HCT116 (cell line): ENCODE measurements around the gene CAPN5. TPM values are rescaled to one million over a fixed set of nuclear protein-coding genes. Genes with fewer than 3 reads are reported as not detected.

Experiments
- ATAC-seq: fragments of 200-7000 bp; cut with Tn5 transposase; 2 replicates; pipeline ENCODE4 v1.9.1; 2020; ENCODE audit warnings: mild to moderate bottlenecking, moderate library complexity
- BruUV-seq: library from RNA; stranded (reverse); fragments of 400-500 nt; replicated peaks from 2 replicates; lab custom pipeline; 2021; lab: Mats Ljungman, UMichigan
- CTCF ChIA-PET: fragments of 300-600 bp; sonication (Branson Sonifier 250); formaldehyde crosslinking; loops from one replicate; lab custom pipeline; 2021; ENCODE audit warnings: antibody characterized with exemption; lab: Charles Lee
- POLR2A ChIA-PET: fragments of 300-600, 350-600 bp; sonication (Branson Sonifier 250); formaldehyde crosslinking; loops from one replicate; lab custom pipeline; 2021; ENCODE audit warnings: antibody characterized with exemption; lab: Charles Lee
- RAD21 ChIA-PET, 2 experiments: fragments of 300-600 bp; sonication (Branson Sonifier 250); formaldehyde crosslinking; loops; one replicate each; lab custom pipeline; 2023; ENCODE audit warnings: low total read pairs in 2 of 2; ENCODE audit not compliant: uncharacterized antibody in 2 of 2, unreplicated experiment in 2 of 2, low non-redundant PET in 1 of 2; lab: Charles Lee
- DNase-seq: peaks from one replicate; pipeline ENCODE4 v3.0.0-alpha.2; 2010; ENCODE audit warnings: low read depth, low spot score
- H2AFZ ChIP-seq: fragments of 200-600 bp; shearing (Covaris generic), sonication (generic); 2 replicates; pipeline ENCODE4 v1.6.1; 2017; ENCODE audit warnings: low read depth, mixed run types, mixed read lengths, antibody characterized with exemption, low read length; ENCODE audit not compliant: poor library complexity, severe bottlenecking
- H3K27ac ChIP-seq: 2 replicates; pipeline ENCODE4 v1.5.1; 2012; ENCODE audit warnings: low read depth, low read length
- H3K27me3 ChIP-seq: fragments of 200-600 bp; sonication (generic); 2 replicates; pipeline ENCODE4 v1.6.1; 2016; ENCODE audit warnings: mixed run types, low read length, mixed read lengths; ENCODE audit not compliant: insufficient read depth
- H3K36me3 ChIP-seq, 2 experiments: fragments of 200-500 bp in 1 of 2; fragments of 200-600 bp in 1 of 2; sonication (Bioruptor generic) in 1 of 2; sonication (generic) in 1 of 2; 2 replicates each; pipeline versions ENCODE4 v1.5.1 to v1.6.1; 2014 to 2016; ENCODE audit warnings: low read length in 2 of 2, inconsistent platforms in 1 of 2, mixed read lengths in 1 of 2, mixed run types in 1 of 2; ENCODE audit not compliant: insufficient read depth in 2 of 2, control insufficient read depth in 1 of 2
- H3K4me1 ChIP-seq, 2 experiments: fragments of 200-600 bp in 1 of 2; sonication (generic) in 1 of 2; 2 replicates each; pipeline versions ENCODE4 v1.5.1 to v1.6.1; 2012 to 2017; ENCODE audit warnings: low read length in 2 of 2, inconsistent platforms in 1 of 2, mild to moderate bottlenecking in 1 of 2, mixed read lengths in 1 of 2, mixed run types in 1 of 2, moderate library complexity in 1 of 2; ENCODE audit not compliant: insufficient read depth in 2 of 2, control insufficient read depth in 1 of 2
- H3K4me2 ChIP-seq: fragments of 200-600 bp; sonication (generic); 2 replicates; pipeline ENCODE4 v1.6.1; 2017; ENCODE audit warnings: mixed run types, low read length, mixed read lengths
- H3K4me3 ChIP-seq, 2 experiments: fragments of 200-600 bp in 1 of 2; sonication (generic) in 1 of 2; replicated peaks in 1 of 2; 2 replicates each; pipeline ENCODE4 v1.5.1; 2011 to 2016; ENCODE audit warnings: low read length in 2 of 2, control low read depth in 1 of 2, low read depth in 1 of 2, mild to moderate bottlenecking in 1 of 2, mixed read lengths in 1 of 2, mixed run types in 1 of 2
- H3K79me2 ChIP-seq: fragments of 200-600 bp; sonication (generic); 2 replicates; pipeline ENCODE4 v1.6.1; 2017; ENCODE audit warnings: mild to moderate bottlenecking, mixed run types, low read length, moderate library complexity, mixed read lengths; ENCODE audit not compliant: insufficient read depth
- H3K9ac ChIP-seq: fragments of 200-600 bp; sonication (generic); 2 replicates; pipeline ENCODE4 v1.6.1; 2016; ENCODE audit warnings: low read length, mixed read lengths
- H3K9me2 ChIP-seq: fragments of 200-600 bp; sonication (generic), shearing (Covaris generic); 2 replicates; pipeline ENCODE4 v1.6.1; 2017; ENCODE audit warnings: mixed run types, mild to moderate bottlenecking, moderate library complexity; ENCODE audit not compliant: insufficient read depth
- H3K9me3 ChIP-seq, 2 experiments: fragments of 200-500 bp in 1 of 2; fragments of 200-600 bp in 1 of 2; sonication (Bioruptor generic) in 1 of 2; sonication (generic) in 1 of 2; 2 replicates each; pipeline ENCODE4 v1.6.1; 2014 to 2017; ENCODE audit warnings: low read length in 2 of 2, mixed read lengths in 2 of 2, inconsistent platforms in 1 of 2, low read depth in 1 of 2, mild to moderate bottlenecking in 1 of 2, mixed run types in 1 of 2, moderate library complexity in 1 of 2; ENCODE audit not compliant: control insufficient read depth in 1 of 2, insufficient read depth in 1 of 2
- H4K20me1 ChIP-seq: fragments of 200-600 bp; sonication (generic), shearing (Covaris generic); 2 replicates; pipeline ENCODE4 v1.6.1; 2017; ENCODE audit warnings: mixed run types, mild to moderate bottlenecking, moderate library complexity; ENCODE audit not compliant: insufficient read depth
- CBX3 ChIP-seq: IDR thresholded peaks from 2 replicates; pipeline ENCODE4 v1.6.1; 2012; ENCODE audit warnings: low read depth
- FOSL1 ChIP-seq: IDR thresholded peaks from 2 replicates; pipeline ENCODE4 v1.6.1; 2012; ENCODE audit warnings: low read depth
- JUND ChIP-seq: IDR thresholded peaks from 2 replicates; pipeline ENCODE4 v1.6.1; 2012
- MAX ChIP-seq: IDR thresholded peaks from 2 replicates; pipeline ENCODE4 v1.6.1; 2012
- POLR2A ChIP-seq: IDR thresholded peaks from 2 replicates; pipeline ENCODE4 v1.7.0; 2011; ENCODE audit warnings: borderline replicate concordance; ENCODE audit not compliant: insufficient read depth, insufficient read length; ENCODE audit errors: extremely low read depth
- POLR2AphosphoS5 ChIP-seq: IDR thresholded peaks from 2 replicates; pipeline ENCODE4 v1.6.1; 2011; ENCODE audit warnings: mild to moderate bottlenecking, low read depth, low read length, moderate library complexity
- RAD21 ChIP-seq: IDR thresholded peaks from 2 replicates; pipeline ENCODE4 v1.6.1; 2012; ENCODE audit warnings: low read depth, mild to moderate bottlenecking
- SIN3A ChIP-seq: IDR thresholded peaks from 2 replicates; pipeline ENCODE4 v1.6.1; 2012; ENCODE audit warnings: low read depth
- SP1 ChIP-seq: IDR thresholded peaks from 2 replicates; pipeline ENCODE4 v1.6.1; 2012; ENCODE audit warnings: low read depth
- SRF ChIP-seq: IDR thresholded peaks from 2 replicates; pipeline ENCODE4 v1.6.1; 2012; ENCODE audit warnings: low read depth
- TCF7L2 ChIP-seq: IDR thresholded peaks from 2 replicates; pipeline ENCODE4 v1.7.0; 2011; ENCODE audit warnings: borderline replicate concordance, inconsistent platforms; ENCODE audit not compliant: insufficient read depth, insufficient read length; ENCODE audit errors: extremely low read depth
- YY1 ChIP-seq: IDR thresholded peaks from 2 replicates; pipeline ENCODE4 v1.6.1; 2011; ENCODE audit warnings: low read length, low read depth, moderate library complexity, mild to moderate bottlenecking; ENCODE audit not compliant: insufficient replicate concordance; ENCODE audit errors: extremely low read depth
- ZBTB33 ChIP-seq: IDR thresholded peaks from 2 replicates; pipeline ENCODE4 v1.6.1; 2011; ENCODE audit warnings: mild to moderate bottlenecking, low read length, moderate library complexity; ENCODE audit not compliant: insufficient replicate concordance; ENCODE audit errors: extremely low read depth
- intact Hi-C: fragments of 100-400 bp; cut with micrococcal nuclease; formaldehyde crosslinking; loops from 2 replicates; pipeline ENCODE4 v1.10.0; 2022
- total RNA-seq: library from RNA; stranded (reverse); gene quantifications from one replicate; pipeline ENCODE4 v1.2.1, GENCODE V29; 2021; ENCODE audit not compliant: unreplicated experiment
- TF ChIP-seq, protein P1 (sequence below): IDR thresholded peaks from 2 replicates; pipeline ENCODE4 v1.6.1; 2012
- TF ChIP-seq, protein P2 (sequence below), 3 experiments: fragments of 200-600 bp in 1 of 3; sonication (generic) in 1 of 3; IDR thresholded peaks in 2 of 3; conservative IDR thresholded peaks in 1 of 3; 2 replicates each; pipeline ENCODE4 v1.5.1; 2012 to 2017; ENCODE audit warnings: low read depth in 2 of 3, low read length in 2 of 3, antibody characterized with exemption in 1 of 3, borderline replicate concordance in 1 of 3, control low read depth in 1 of 3, mild to moderate bottlenecking in 1 of 3, mixed read lengths in 1 of 3, mixed run types in 1 of 3, moderate library complexity in 1 of 3; ENCODE audit not compliant: insufficient read depth in 1 of 3

CAPN5 gene
- total RNA-seq, 1 experiment from 2014 or later: 8.6 TPM

DNA sequence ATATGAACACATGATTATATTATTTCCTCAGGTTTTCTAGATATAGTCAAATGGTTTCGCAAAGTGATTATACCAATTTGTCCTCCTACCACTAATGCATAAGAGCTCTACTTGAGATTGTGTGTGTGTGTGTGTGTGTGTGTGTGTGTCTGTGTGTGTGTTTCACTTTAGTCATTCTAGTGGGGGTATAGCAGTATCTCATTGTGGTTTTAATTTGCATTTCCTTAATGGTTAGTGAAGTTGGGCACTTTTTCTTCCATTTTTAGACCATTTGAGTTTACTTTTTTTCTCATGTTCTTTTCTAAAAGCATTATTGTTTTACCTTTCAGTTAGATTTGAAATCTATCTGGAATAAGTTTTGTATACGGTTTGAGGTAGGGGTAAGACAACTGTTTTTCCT lies 12.9 kb downstream of the CAPN5 start (continued):
- TF ChIP-seq MAX (no peak), POLR2AphosphoS5 (no peak), POLR2A (no peak), TCF7L2 (no peak), SRF (no peak)

DNA sequence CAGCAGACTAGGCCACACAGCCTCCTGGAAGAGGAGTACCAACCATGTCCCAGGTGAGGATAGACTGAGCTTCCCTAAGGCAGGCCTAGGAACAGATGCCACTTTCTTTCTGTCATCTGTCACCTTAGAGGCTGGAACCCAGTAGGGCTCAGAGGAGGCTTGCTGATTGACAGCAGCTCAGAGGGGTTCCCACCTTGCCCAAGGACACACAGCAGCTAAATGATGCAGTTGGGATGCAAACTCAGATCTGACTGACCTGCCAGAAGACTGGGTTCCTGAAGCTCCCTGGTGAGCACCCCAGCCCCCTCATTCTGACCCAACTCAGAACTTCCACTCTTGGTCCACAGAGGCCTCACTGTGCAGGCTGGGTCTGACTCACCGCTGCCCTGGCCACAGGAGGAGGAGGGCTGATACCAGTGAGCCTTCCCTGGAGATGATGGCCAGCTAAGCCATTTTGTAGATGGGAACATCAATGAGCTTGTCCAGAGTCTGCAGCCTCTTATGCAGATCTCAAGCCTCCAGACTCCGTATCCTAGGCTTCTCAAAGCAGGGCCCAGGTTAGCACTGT lies 14.0 kb downstream of the CAPN5 start:
- CTCF ChIA-PET: interaction anchor here (1.8 to 3.6 kb wide), 2 partner anchors 11 to 33 kb away, joined by 7 to 19 read pairs; no protein-coding TSS in a partner anchor
- Histone ChIP-seq H3K27me3 (no peaks in the 10 kb centered on the region), H3K4me1 (no peaks in the 10 kb centered on the region), H3K4me3 (no peak overlapping the region), H3K79me2 (no peaks in the 10 kb centered on the region), H3K9me3 (no peaks in the 10 kb centered on the region), H3K9ac (no peak overlapping the region), H3K36me3 (no peaks in the 10 kb centered on the region), H4K20me1 (no peaks in the 10 kb centered on the region), H2AFZ (no peak overlapping the region), H3K9me2 (no peaks in the 10 kb centered on the region), H3K27ac (no peak overlapping the region), H3K4me2 (no peak overlapping the region)
- RAD21 ChIA-PET: no interaction called here
- no TSS peak for BruUV-seq
- POLR2A ChIA-PET: no interaction called here
- TF ChIP-seq ZBTB33 (no peak), SRF (no peak), SIN3A (no peak), YY1 (no peak), TCF7L2 (no peak), CBX3 (no peak), FOSL1 (no peak), RAD21 (no peak), JUND (no peak), POLR2A (no peak), SP1 (no peak)
- TF ChIP-seq, protein P1, sequence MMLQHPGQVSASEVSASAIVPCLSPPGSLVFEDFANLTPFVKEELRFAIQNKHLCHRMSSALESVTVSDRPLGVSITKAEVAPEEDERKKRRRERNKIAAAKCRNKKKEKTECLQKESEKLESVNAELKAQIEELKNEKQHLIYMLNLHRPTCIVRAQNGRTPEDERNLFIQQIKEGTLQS: no peak
- TF ChIP-seq, protein P2, sequence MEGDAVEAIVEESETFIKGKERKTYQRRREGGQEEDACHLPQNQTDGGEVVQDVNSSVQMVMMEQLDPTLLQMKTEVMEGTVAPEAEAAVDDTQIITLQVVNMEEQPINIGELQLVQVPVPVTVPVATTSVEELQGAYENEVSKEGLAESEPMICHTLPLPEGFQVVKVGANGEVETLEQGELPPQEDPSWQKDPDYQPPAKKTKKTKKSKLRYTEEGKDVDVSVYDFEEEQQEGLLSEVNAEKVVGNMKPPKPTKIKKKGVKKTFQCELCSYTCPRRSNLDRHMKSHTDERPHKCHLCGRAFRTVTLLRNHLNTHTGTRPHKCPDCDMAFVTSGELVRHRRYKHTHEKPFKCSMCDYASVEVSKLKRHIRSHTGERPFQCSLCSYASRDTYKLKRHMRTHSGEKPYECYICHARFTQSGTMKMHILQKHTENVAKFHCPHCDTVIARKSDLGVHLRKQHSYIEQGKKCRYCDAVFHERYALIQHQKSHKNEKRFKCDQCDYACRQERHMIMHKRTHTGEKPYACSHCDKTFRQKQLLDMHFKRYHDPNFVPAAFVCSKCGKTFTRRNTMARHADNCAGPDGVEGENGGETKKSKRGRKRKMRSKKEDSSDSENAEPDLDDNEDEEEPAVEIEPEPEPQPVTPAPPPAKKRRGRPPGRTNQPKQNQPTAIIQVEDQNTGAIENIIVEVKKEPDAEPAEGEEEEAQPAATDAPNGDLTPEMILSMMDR (IDR thresholded peaks at IDR 0.05 in 2 of 3, conservative IDR thresholded peaks at IDR 0.05 in 1 of 3; ENCODE audit: borderline replicate concordance in 1 of 3, insufficient read depth in 1 of 3, low read depth in 2 of 3, low read length in 2 of 3): no peak
- intact Hi-C loops: no loop called here
- ATAC-seq: no peak
- DNase-seq: no peak
